Measurements from ENCODE around the gene CSPG4. TPM values are rescaled to one million over a fixed set of nuclear protein-coding genes. Genes with fewer than 3 reads are reported as not detected.

CSPG4 gene
- total and polyA plus RNA-seq, 2 of the 13 experiments (the other 11 are each of a cell fraction or from before 2014, with no cell fraction given), result 0.01 to 0.04 TPM

DNA sequence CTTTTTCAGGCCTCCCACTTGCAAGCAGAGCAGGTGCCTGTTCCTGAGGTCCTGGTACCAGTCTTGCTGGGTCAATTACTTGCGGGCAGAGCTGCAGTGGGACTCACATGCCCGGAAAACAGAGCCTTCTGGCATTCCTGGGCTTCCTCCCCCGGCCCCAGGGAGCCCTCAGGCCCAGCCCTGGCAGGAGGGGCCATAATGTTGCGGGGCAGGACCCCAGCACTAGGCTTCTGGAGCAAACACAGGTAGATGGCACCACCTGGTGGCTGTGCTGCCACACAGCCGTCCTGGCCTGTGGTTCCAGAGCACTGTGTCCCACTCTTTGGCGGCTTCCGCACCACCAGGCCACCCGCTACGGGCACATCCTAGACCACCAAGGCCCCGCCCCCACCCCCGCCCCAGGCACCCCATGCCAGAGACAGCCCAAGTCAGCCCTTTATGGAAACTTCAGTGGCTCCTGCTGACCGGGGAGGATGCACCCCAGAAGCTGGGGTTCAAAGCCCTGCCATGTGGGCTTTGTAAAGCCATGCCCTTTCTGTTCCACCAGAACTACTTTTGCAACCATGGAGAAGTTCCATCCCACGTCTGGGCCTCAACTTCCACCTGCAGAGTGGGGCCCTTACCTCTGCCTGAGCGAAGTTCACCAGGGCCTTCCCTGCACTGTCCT is 28.9 kb downstream of the CSPG4 start (continued):
- TF ChIP-seq, protein P1, sequence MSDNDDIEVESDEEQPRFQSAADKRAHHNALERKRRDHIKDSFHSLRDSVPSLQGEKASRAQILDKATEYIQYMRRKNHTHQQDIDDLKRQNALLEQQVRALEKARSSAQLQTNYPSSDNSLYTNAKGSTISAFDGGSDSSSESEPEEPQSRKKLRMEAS (IDR thresholded peaks at IDR 0.05), result peak; percentile 41; the same call in 1 of the 2 replicates

DNA sequence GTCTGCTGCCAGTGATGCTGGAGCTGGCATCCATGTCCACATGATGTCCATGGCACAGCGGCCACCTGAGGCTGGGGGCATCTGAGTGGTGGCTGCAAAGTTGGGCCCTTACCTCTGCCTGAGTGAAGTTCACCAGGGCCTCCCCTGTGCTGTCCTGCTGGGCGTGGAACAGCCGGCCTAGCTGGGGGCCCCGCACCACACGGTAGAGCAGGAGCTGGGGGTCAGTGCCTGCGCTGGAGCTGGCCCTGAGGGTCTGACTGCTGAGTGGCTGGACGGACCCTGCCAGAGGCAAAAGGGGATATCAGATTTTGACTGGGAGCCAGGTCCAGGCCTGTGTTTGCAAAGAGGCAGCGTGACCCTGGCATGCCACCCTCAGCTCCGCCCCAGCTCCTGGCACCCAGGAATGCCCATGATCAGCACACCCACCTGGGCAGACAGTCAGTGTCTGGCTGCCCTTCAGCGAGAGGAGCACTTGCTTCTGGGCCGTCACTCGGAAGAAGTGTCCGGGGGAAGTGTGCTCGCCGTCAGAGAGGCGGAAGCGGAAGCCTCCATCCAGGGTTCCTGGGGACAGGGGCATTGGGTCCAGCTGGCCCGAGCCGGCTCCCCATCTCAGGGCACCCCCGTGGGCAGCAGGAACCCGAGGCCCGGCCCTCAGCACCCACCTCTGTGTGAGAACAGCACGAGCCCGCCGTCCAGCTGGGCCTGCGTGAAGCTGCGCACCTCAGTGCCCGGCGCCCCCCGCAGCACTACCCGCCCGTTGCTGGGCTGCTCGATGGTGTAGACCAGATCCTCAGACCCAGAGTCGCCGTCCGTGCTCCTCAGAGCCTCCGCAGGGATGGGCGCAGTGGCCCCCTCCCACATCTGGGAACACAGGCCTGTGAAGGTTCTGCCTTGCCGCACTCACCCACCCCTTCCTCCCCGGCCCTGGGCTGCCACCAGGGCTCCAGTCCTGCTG is 30.2 kb downstream of the CSPG4 start:
- no peak for DNase-seq (ENCODE audit: low spot score)
- intact Hi-C loops (cut with micrococcal nuclease; ENCODE audit: unreplicated experiment), result loop anchor here (1.0 to 10.0 kb wide), 3 partner anchors 34 to 318 kb away; partner anchors contain the start of gene MAN2C1
- TF ChIP-seq HNRNPL (IDR thresholded peaks at IDR 0.05; ENCODE audit: low read depth, low read length) (peak; percentile 49; the same call in 1 of the 2 replicates), ZNF567 (CRISPR knock-in tag; IDR thresholded peaks at IDR 0.05; ENCODE audit: borderline replicate concordance) (no peak)
- H3K9ac ChIP-seq (ENCODE audit: insufficient read depth, low read depth, low read length), result no peak overlapping the region
- ChIA-PET POLR2A (interaction anchor here (1.4 kb wide), 2 partner anchors 35 to 43 kb away, joined by 4 to 5 read pairs; partner anchors contain the start of genes IMP3 and SNX33), CTCF (ENCODE audit: low intra/inter-chr PET ratio, low total read pairs) (interaction anchor here (1.5 kb wide), 2 partner anchors 42 to 44 kb away, joined by 6 to 11 read pairs; partner anchors contain the start of gene IMP3)
- H3K36me3 ChIP-seq (replicated peaks in 1 of 2; ENCODE audit: control insufficient read depth in 1 of 2, insufficient read depth in 2 of 2, low read length in 2 of 2), result no peaks in the 10 kb centered on the region
- H3K4me1 ChIP-seq (ENCODE audit: insufficient read depth, low read length), result peaks cover 47% of the 10 kb centered on the region
- H3K9me3 ChIP-seq (ENCODE audit: low read length), result no peaks in the 10 kb centered on the region
- no peak for FAIRE-seq
- no TSS peak for BruUV-seq (replicated peaks)
- WGBS (ENCODE audit: low lambda C conversion rate), result 77% methylated on average over 18 of the region's 40 CpGs
- H3K4me3 ChIP-seq (replicated peaks in 1 of 3; ENCODE audit: insufficient read depth in 1 of 3, low read depth in 2 of 3, low read length in 3 of 3), result no peak overlapping the region
- in situ Hi-C loops (cut with HindIII; ENCODE audit: extremely low pct_ligation_motif_present, low pct_unique_long_range_greater_than_20kb), result loop anchor here (5.0 to 10.0 kb wide), 2 partner anchors 35 to 122 kb away; partner anchors contain the start of gene SNX33
- H3K27ac ChIP-seq (ENCODE audit: extremely low read length, insufficient read depth, low read length), result no peak overlapping the region
- ATAC-seq, result no peak
- no peak overlapping the region for H2AFZ ChIP-seq (ENCODE audit: low read length)
- no peaks in the 10 kb centered on the region for H4K20me1 ChIP-seq (ENCODE audit: insufficient read depth, low read length)
- no peak overlapping the region for H3K4me2 ChIP-seq (ENCODE audit: low read depth, low read length)
- no peaks in the 10 kb centered on the region for H3K79me2 ChIP-seq (ENCODE audit: insufficient read depth, low read length)
- peaks cover 2 to 33% of the 10 kb centered on the region in 2 experiments for H3K27me3 ChIP-seq (ENCODE audit: control insufficient read depth in 1 of 2, insufficient read depth in 2 of 2, low read length in 2 of 2)

Measured in HepG2 (cell line).